SHP77 (cell line): Measurements from ENCODE around the gene APBB1IP.
"Not testable (repeated sequence)": the region's sequence is repeated elsewhere in the genome, so short reads cannot be mapped to it uniquely, and the experiment has no call there.

Source experiments
- DNase-seq, 2 experiments: peaks; one replicate each; lab custom pipeline; 2025; lab: John Stamatoyannopoulos, UW

APBB1IP gene

DNA sequence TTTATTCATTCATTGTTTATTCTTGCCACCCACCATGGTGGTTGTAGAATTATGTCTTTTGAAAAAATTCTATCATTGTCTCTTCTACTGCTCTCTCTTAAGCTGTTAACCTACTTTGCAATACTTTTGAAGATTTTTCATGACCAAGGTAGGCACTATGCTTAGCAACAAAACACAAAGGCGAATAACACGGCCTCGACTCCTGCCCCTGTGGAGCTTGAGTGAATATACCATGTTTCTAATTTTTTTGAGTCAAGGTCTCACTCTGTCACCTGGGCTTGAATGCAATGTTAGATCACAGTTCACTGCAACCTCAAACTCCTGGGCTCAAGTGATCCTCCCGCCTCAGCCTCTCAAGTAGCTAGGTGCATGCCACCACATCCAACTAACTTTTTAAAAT lies 39.4 kb downstream of the APBB1IP start:
- no peak for DNase-seq

DNA sequence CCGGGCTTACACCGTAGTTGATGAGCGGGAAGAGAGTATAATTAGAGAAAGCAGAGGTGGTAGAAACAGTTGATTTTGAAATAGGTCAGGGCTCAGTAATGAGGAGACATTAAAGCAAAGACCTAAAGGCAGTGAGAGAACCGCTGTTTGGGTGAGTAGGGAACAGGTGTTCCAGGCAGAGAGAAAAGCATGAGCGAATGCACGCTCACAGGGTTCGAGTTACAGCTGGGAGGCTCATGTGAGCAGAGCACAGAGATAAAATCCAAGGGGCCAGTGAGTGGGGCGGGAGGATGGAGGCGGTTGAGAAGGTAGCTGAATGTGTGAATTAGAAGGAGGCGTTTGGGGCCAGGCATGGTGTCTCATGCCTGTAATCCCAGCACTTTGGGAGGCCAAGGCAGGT lies 39.9 kb downstream of the APBB1IP start:
- no peak for DNase-seq

DNA sequence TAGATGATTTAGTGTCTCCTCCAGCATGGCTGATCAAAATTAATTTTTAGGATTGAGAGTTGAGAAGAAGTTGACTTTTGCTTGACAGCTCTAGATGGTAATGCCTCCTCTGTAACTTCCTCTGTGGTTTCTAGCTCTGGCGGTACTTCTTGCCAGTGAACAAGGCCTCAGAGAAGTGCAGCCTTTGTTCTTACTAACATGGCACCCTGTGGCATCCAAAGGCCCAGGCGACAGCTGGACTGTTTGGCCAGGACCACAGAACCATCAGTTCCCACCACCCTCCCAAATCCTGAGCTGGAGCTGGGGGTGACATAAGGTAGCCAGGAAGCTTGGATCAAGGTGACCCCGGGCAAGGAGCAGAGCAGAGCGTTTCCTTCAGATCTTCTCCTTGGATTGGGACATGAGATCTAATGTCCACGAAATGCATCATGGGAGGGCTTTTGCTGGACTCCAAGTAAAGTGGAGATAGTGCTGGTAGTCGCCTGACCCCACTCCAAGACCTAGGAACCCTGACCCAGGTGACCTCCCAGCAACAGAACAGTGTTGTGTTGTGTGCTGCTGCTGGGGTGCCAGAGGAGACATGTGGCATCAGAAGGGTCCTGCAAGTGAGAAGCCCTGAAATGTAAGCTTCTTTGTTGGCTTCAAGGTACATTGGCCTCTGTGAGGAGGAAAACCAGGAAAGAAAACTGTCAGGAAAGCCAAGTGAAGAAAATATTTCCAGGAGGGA lies 41.8 kb downstream of the APBB1IP start:
- no peak for DNase-seq

DNA sequence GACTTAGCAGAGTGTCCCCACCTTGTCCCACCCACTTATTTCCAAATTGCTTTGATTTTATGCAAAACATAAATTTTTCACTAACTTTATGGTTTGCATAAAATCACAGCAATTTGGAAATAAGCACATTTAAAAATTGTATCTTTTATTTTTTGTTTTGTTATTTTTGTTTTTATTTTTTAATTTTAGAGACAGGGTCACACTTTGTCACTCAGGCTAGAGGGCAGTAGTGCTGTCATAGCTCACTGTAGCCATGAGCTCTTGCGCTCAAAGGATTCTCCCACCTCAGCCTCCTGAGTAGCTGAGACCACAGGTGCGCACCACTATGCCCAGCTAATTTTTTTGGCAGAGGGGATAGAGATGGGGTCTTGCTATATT lies 43.2 kb downstream of the APBB1IP start:
- no peak for DNase-seq

DNA sequence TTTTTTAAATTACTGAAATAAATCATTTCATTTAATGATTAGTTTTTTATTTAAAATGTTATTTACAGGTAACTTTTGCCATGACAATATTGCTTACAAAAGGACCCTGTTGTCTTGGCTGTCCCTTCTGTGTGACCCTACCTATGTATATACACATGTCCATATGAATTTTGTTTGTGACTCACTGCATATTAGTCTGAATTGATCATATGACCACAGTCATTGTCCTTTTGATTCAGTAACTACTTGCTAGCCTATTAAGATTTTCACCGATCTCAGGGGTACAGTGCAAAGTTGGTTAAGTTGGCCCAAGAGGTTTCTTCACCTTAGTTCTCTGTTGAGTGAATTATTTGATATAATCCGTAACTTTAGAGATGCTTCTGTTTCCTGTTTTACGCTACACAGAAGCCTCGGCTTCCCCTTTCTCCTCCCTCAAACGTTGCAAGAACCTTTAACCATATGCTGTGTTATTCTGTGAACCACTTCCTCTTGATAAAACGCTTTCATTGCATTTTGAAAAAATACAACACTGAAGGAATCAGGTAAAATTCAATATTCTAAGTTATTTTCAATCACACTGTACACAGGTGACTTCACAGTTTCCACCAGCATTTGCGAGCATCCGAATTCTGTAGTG lies 43.9 kb downstream of the APBB1IP start:
- DNase-seq: no peak

DNA sequence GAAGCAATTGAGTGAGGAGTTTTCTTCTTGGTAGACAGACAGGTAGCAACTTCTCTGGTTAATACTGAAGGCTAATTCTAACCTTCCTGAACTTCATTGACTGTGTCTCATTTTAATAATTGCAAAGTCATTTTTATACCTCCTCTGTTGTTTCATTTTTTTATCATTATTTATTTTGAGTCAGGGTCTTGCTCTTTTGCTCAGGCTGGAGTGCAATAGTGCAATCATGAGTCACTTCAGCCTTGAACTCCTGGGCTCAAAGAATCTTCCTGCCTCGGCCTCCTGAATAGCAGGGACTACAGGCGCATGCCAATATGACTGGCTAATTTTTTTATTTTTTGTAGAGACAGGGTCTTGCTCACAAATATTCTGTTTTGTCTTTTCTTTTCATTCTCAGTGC lies 45.4 kb downstream of the APBB1IP start:
- DNase-seq: no peak

DNA sequence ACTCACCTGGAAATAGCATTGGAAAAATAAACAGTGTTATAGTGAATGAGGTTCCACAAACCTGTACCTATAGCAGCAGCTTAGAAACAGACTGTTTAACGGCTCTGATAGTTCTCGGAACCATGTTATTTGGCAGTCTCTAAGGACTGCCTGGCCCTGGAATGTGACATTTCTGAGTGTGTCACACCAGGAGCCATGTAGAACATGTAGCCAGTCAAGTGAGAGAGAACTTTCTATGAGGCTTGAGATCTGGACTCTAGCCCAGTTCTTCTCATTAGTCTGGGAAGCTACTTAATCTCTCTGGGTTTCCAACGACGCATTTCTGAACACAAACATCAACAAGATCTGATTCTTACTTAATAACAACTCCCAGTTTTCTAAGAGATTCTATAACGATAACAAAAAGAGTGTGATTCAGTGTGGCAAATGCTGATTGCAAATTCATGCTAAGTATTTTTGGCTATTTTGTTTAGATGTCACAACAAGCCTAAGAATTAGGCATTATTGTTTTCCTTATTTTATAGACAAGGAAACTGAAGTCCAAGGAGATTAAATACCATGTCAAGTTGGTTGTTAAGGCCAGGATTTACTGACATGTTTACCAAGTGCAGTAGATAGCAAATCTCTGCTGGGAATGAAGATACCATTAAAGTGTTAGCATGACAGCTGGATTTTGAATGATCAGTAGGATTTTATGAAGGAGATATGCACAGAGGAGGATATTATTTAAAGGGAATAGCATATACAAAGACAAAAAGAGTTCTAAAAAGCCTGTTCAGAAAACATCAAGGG lies 47.2 kb downstream of the APBB1IP start:
- no peak for DNase-seq

DNA sequence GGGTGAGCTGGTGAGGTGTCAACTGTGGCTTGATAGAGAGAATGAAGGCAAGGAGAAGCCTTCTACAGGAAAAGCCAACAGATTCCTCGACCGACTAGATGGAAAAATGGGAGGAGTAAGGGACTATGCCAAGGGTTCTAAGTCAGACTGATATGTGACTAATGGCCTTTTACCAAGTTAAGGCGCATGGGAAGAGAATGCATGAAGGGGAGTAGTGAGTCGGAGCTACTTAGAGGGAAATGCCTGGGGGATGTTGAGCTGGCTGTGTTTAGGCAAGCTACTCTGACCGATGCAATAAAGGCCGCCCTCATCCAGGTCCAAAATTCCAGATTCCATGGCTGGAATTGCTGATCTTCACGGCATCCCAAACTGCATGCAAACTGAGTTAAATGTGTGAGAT lies 48.2 kb downstream of the APBB1IP start:
- DNase-seq: no peak

DNA sequence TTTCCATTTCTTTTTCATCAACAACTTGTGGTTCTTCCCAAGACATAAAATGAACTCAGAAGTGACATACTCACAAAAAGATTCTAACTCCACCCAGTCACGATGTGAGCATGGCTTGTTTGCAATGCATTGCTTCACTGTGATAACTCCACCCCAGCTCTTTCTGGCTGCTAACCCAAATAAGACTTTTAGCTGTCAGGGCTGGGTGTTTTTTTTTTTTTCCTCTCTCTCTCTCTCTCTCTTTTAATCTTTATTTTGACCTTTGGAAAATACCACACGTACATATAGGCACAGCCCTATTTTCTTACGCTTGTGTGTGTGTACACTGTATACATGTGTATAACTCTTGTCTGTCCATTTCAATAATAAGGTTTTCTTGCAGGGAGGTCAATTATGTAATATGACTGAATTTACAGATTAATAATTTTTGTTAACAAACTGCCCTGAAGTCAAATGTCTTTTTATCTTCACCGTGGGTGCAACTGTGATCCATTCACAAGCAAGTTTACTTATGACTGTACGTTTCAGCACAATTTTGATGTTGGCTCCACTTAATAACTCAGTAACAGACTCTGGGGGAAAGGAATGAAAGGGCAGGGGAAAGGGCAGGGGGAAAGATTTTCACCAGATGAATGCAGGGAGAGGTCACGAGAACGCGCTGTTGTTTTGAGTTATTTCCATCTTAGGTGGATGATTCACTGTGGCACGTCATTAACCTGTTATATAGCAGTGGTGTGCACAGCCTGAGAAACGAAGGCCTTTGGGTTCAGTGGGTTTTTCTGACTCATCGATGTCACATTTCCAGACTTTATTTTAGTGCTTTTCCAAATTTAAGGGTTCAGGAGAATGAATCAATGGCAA lies 49.1 kb downstream of the APBB1IP start:
- DNase-seq: no peak

DNA sequence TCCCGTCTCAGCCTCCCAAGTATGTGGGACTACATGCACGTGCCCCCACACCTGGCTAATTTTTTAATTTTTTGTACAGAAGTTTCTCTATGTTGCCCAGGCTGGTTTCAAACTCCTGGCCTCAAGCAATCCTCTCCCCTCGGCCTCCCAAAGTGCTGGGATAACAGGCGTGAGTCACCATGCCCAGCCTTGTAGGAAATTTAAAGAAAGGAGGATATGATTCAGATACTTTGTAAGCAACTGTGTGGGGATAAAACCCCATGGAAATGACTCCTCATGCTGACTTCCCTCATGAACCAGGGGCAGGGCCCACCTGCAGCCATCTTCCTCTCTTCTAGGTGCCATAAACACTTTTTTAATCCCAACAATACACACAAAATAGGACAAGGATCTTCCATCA lies 50.2 kb downstream of the APBB1IP start:
- DNase-seq: no peak

DNA sequence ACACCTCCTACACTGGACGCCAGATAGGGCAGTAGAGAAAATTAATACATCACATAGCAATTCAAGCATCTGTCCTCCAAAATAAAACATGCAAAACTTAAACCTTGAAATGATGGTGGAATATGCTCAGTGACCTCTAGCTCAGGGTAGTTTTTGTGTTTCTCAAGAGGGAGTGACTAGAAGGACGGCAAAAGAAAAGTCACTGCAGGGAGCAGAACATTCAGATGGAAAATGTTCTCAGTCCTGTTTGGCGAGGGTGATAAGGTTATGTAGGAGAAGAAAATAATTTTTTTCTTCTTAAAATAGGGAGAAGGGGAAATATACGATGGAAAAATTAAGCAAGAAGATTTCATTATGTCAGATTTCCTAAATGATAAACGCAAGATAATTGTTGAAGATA lies 50.9 kb downstream of the APBB1IP start:
- no peak for DNase-seq

DNA sequence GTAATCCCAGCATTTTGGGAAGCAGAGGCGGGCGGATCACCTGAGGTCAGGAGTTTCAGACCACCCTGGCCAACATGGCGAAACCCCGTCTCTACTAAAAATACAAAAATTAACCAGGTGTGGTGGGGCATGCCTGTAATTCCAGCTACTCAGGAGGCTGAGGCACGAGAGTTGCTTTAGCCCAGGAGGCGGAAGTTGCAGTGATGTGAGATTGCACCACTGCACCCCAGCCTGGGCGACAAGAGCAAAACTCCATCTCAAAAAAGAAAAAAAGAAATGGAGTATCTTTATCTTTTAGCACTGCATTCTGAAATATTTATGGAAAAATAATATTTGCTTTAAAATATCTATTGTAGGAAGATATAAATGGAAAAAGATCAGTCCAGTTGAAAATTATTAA lies 52.2 kb downstream of the APBB1IP start:
- not testable (repeated sequence) for DNase-seq

DNA sequence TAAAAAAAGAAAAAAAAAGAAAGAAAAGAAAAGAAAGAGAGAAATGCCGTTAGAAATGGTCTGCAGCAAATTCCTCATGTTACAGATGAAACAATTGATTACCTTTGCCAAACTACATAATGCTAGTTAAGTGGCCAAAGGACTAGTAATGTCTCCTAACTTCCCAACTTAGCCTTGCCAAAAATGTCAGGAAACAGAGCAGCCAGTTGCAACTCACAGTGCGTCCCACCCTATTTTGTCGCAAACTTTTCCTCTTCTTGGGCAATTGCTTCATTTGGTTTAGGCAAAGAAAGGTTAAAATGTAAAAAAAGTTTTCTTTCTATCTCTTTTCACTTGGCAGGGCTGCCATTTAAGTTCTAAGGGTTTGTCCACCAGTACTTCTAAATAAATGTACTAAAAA lies 53.1 kb downstream of the APBB1IP start:
- no peak for DNase-seq

DNA sequence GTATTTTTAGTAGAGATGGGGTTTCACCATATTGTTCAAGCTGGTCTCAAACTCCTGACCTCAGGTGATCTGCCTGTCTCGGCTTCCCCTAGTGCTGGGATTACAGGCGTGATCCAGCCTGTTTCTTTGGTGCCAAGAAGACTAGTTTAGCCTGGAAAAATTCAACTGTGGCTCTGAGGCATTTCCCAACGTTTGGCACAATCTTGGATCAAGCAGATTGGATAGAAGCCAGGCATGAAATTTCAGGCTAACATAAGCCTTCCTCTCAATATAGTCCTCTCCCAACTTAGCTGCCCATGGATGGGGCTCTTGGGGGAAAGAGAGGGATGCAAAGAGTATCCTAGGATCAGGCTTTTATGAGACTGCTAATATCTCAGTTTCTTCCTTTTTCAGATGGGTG lies 53.8 kb downstream of the APBB1IP start:
- DNase-seq: no peak

DNA sequence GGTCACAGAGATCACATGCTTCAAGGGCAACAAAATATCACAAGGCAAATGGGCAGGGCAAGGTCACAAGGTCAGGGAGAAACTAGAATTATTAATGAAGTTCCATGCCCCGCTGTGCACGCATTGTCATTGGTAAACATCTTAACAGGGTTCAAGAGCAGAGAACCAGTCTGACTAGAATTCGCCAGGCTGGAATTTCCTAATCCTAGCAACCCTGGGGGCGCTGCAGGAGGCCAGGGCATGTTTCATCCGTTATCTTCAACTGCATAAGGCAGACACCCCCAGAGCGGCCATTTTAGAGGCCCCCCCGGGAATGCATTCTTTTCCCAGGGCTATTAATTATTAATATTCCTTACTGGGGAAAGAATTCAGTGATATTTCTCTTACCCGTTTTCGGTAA lies 54.6 kb downstream of the APBB1IP start:
- DNase-seq: not testable (repeated sequence)

DNA sequence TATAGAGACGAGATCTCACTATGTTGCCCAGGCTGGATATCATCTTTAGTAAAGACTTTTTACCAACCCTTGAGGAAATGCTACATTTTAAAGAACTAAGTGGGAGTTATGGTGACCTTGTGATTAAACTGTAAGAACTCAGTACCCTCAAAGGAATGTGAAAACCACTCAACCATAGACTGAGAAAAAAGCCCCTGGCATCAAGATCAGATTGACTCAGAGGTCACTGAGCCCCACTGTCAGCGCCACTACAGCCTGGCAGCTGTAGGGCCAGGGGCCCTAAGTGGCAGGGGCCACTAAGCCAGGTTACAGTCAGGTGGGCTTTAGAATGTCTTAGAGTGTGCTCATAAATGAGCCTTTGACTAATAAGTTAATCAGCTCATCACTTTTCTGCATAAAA lies 55.9 kb downstream of the APBB1IP start:
- no peak for DNase-seq

DNA sequence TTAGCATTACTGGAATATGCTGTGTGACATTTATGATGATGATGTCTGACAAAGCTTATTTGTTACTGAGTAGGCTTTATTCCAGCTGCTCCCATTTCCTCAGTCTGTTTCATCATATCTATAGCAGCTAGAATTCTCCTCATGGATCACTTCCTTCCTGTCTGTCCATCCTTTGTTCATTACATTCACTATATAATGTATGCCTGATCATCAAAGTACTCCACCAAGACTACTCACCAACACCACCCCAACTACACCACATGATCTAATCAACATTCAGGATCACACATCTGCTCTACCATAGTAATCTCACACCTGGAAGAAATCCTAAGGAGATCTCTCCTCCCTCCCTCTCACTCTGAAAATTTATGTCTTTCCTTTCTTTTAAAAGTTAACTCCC lies 61.3 kb downstream of the APBB1IP start:
- no peak for DNase-seq

DNA sequence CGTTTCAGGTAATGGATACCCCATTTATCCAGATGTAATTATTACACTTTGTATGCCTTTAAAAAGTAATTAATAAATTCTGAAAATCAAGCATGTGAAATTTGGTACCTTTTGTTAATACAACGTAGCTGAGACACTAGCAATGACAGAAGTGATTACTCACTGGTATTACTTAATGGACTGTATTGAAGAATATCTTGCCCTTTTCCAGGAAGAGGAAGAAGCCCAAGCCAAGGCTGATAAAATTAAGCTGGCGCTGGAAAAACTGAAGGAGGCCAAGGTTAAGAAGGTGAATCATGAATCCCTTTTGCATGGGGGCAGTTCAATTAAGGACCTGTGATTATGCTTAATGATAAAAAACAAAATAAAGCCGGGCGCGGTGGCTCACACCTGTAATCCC lies 64.8 kb downstream of the APBB1IP start:
- DNase-seq: no peak

DNA sequence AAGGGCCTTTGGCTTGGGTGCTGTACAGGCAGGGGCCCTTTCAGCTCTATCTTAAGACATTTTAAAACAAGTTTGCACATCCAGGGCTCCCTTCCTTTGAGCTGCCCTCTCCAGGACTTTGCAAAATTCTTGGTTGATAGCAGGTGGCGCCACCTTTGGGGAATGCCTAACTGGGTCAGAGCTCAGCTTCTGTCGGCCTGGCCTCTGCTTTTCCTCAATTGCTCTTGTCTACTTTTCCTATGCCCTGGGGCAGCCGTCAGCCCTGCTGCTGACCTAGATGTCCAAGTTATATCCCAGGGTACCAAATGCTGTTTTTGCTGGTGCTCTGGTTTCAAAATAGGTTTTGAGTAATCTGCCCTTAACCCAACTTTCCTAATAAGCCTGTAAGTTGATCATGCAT lies 65.8 kb downstream of the APBB1IP start:
- no peak for DNase-seq

DNA sequence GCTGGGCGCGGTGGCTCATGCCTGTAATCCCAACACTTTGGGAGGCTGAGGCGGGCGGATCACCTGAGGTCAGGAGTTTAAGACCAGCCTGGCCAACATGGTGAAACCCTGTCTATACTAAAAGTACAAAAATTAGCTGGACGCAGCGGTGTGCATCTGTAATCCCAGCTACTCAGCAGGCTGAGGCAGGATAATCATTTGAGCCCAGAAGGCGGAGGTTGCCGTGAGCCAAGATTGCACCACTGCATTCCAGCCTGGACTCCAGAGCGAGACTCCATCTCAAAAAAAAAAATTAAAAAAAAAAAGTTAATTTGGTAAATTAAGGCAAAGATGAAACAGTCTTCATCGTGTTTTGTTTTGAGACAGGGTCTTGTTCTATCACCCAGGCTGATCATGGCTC lies 66.3 kb downstream of the APBB1IP start:
- DNase-seq: not testable (repeated sequence)

DNA sequence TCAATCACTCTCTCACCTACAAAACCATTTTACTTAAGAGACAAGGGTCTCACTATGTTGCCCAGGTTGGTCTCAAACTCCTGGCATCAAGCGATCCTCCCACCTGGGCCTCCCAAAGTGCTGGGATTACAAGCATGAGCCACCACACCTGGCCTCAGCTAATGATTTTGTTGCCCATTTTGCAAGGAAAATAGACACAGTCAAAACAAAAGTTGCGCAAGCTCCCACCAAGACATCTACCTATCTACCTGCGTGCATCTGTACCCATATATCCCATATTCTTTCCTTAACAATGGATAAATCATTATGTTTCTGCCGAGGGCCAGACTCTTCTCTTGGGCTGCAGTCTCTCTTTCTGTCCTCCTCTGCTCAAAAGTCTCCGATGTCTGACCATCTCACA lies 67.3 kb downstream of the APBB1IP start:
- no peak for DNase-seq

DNA sequence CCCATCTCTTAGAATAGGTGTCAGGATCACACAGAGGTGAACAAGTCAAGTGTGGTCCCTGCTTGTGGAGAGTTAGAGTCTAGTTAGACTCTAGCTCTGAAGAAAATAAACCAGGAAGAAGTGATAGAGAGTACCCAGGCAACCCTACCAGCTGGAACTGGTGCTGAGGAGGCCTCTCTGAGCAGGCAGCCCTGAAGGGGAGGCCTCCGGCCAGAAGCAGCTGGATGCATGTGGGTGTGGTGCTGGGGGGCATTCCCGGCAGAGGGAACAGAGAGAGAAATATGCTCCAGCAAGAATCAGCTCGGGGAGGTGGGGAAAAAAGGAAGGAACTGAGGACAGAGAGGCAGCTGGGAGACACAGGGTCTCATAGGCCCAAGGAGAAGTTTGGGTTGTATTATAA lies 68.6 kb downstream of the APBB1IP start:
- no peak for DNase-seq
